Measurements from ENCODE around the gene EHD2. TPM values are rescaled to one million over a fixed set of nuclear protein-coding genes. Genes with fewer than 3 reads are reported as not detected.
"Not testable (repeated sequence)": the region's sequence is repeated elsewhere in the genome, so short reads cannot be mapped to it uniquely, and the experiment has no call there.

EHD2 gene, protein sequence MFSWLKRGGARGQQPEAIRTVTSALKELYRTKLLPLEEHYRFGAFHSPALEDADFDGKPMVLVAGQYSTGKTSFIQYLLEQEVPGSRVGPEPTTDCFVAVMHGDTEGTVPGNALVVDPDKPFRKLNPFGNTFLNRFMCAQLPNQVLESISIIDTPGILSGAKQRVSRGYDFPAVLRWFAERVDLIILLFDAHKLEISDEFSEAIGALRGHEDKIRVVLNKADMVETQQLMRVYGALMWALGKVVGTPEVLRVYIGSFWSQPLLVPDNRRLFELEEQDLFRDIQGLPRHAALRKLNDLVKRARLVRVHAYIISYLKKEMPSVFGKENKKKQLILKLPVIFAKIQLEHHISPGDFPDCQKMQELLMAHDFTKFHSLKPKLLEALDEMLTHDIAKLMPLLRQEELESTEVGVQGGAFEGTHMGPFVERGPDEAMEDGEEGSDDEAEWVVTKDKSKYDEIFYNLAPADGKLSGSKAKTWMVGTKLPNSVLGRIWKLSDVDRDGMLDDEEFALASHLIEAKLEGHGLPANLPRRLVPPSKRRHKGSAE
- 2.2 TPM for total RNA-seq

DNA sequence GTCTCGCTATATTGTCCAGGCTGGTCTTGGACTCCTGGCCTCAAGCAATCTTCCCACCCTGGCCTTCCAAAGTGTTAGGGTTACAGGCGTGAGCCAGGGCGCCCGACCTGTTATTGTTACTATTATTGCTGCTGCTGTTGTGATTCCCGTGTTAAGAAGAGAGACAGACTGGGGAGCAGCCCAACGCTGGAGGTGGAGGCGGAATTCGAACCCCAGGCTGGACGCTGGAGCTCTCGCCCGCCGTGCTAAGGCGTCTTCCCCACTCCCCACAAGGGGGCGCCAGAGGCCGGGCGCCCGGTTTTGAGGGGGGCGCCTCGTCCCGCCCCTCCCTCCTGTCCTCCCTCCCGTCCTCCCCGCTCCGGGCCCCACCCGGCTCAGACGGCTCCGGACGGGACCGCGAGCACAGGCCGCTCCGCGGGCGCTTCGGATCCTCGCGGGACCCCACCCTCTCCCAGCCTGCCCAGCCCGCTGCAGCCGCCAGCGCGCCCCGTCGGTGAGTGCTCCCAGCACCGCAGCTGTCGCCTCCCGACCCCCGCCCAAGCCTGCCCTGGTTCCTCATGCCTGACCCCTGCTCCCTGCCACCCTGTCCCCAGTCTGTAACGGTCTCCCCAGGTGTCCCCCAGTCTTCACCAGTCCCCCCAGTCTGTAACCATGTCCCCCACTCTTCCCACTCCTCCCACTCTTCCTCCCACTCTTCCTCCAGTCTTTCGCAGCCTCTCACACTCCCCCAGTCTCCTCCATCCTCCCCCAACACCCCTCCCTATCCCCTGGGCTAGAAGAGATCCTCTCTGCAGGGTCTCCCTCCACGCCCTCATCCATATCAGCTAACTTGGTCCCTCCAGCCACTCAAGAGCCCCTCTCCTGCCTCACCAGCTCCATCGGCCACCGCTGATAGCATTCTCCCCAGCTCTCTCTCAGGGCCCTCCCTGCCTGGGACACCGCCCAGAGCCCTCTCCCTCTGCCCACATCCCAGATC is at the start of gene EHD2:
EHD2 (plus strand) TSS at position 377 of the 976 bp plus-strand sequence. CDS start 3,191 bp downstream, outside the sequence.
- peak; percentile 6 for DNase-seq

DNA sequence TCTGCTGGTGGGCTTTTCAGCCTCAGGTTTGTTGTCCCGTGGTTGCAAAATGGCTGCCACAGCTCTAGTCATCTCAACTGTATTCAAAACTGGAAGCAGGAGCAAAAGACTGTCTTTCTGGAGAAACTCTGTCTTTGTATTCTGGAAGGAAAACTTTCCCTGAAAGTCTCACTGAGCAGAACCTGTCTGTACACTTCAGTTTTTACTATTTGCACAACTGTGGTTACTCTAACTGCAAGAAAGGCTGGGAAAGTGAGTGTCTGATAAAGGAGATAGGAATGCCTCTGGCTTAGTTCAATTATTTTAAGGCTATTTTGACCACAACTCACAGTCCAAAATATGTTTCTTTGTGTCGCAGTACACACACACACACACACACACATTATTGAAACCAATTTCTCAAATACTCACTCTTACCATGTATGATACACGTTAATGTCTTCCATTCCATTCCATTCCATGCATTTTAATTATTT is 49.7 kb upstream of the EHD2 start:
- no peak for DNase-seq

DNA sequence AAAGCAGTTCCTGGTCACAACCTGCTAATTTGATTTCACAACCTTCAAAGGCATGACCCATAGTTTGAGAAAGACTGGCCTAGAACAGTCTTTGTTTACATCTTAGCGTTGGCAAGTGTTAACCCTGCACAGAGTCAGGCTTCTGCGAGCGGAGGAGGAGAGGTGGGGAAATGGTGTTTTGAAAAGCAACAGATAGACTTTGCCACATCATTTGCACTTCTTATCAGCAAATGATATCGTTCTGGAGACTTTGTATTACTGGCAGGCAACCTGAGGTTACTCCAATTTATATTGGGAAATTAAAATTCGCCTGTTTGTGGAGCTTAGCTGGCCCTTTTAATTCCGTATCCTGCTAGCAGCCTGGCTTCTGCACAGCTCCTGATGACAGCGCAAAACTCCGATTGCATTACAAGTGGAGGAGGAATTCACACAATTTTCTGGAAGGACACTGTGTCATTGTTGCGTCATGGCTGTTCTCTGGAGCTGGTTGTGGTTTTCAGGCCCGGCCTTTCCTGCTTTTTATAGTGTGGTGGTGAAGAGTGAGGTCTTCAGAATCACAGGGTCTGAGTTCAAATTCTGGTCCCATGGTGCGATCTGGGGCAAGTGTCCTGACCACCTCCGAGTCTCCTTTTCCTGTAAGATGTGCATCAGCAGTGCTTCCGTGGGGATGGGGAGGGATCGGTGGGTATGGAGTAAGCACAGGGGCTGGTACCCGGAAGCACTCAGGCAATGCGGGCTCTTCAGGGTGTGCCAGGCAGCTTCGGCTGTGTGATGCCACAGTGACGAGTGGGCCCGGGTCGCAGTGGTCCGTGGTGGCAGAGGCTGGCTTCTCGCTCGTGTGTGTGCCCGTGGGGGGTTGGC is 49.1 kb upstream of the EHD2 start:
- DNase-seq: peak; percentile 60

DNA sequence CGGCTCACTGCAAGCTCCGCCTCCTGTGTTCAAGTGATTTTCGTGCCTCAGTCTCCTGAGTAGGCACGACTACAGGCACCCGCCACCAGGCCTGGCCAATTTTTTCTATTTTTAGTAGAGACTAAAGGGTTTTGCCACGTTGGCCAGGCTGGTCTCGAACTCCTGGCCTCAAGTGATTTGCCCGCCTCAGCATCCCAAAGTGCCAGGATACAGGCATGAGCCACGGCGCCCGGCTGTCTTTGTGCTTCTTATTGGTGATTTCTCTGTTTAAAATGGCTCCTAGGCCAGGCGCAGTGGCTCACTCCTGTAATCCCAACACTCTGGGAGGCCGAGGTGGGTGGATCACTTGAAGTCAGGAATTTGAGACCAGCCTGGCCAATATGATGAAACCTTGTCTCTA is 44.7 kb upstream of the EHD2 start:
- not testable (repeated sequence) for DNase-seq

DNA sequence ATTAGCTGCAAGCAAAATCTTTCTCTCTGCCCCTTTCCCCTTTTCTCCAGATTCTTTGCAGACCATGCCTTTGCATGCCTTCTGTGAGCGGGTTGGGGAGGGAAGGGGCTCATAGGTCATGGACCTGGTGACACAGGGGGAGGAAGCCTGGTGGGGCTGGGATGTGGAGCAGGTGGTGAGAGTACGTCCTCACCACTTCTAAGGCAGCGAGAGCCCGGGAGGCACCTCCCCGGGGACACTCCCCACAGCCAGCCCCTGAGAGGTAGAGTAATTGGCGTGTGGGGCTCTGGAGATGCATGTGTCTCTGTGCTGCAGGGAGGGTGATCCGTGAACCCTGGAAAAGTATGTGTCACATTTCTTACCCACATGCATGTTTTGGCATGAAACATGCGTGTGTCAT is 42.5 kb upstream of the EHD2 start:
- DNase-seq: no peak

DNA sequence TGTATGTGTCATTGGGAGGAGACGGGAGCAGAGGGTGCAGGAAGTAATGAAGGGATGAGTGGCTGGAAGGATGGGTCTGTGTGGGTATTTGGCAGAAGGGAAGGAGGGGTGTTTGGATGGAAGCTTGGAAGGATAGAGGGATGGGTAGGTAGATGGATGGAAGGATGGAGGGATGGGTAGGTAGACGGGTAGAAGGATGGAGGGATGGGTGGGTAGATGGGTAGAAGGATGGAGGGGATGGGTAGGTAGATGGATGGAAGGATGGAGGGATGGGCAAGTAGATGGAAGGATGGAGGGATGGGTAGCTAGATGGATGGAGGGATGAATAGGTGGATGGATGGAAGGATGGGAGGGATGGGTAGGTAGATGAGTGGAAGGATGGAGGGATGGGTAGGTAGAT is 41.7 kb upstream of the EHD2 start:
- DNase-seq: no peak

DNA sequence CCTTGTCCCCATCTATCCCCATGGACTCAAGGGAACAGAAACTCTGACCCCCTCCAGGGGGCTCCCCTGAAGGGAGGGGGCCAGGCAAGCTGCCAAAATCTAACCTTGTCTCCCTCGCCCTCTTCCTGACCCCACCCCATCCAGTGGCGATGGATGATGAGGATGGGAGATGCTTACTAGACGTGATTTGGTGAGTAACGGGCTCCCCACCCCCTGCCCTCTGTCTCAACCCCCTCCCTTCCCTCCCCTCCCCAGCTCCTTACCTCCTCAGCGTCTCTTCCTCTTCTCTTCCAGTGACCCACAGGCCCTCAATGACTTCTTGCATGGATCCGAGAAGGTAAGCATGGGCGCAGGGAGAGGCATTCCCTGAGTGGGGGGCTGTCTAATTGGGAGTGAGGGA is 39.8 kb upstream of the EHD2 start:
- no peak for DNase-seq

DNA sequence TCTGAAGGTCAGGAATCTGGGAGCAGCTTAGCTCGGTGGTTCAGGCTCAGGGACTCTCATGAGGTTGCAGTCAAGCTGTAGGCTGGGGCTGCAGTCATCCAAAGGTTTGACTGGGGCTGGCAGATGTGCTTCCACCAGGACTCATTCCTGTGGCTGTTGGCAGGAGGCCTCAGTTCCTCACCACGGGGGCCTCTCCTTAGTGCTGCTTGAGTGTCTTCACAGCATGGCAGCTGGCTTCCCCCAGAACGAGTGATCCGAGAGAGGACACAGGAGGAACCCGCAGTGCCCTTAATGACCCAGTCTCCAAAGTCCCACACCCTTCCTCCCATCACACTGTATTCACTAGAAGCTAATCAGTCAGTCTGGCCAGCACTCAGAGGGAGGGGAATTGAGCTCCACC is 38.7 kb upstream of the EHD2 start:
- DNase-seq: no peak

DNA sequence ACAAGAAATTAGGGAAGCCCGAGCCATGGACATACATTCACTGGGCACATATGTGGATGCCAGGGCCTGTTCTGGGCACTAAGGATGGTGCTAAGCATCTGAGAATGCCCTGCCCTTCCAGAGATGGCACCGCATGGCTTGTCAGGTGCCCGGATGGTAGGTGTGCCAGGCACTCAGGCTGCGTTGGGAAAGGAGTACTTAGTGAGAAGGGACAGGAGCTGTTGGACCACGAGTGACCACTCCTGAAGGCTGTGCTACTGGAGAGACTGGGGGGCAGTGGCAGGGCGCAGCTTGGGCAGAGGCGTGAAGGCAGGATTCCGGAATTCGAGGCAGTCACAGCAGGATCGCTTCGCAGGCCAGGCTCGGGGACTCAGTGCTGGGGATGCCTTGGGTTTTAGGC is 38.0 kb upstream of the EHD2 start:
- no peak for DNase-seq

DNA sequence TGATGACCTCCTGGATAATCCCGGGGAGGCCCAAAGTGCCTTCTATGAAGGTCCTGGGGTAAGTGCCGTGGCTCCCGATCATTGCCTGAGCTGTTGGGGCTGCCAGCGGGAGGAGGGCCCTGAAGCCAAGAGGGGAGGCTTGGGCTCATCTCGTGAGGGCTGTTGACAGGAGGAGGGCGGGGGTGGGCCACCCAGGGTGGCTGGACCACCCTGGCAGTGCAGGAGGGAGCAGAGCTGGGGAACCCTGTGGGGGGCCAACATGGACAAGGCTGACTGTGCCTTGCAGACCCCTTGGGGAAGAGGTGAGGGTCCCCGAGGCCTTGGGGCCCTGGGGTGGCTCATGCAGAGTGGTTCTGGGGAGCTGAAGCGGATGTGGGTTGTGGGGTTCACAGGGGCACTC is 37.4 kb upstream of the EHD2 start:
- no peak for DNase-seq

DNA sequence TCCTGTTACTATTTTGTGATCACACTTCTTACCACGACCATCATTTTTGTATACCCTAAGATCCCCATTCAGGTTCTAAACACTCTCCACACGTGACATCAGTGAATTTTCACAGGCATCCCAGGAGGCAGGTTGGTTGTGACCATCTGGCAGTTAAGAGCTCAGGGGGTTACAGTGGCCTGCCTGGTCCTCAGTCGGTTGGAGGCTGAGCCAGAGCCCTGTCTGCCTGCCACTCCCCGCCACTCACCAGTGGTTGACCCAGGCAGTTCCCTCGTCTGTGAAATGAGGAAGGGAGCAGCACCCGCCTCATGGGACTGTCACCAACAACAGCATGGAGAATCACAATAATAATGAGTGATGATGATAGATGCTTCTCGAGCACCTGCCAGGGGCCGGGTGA is 36.4 kb upstream of the EHD2 start:
- no peak for DNase-seq

DNA sequence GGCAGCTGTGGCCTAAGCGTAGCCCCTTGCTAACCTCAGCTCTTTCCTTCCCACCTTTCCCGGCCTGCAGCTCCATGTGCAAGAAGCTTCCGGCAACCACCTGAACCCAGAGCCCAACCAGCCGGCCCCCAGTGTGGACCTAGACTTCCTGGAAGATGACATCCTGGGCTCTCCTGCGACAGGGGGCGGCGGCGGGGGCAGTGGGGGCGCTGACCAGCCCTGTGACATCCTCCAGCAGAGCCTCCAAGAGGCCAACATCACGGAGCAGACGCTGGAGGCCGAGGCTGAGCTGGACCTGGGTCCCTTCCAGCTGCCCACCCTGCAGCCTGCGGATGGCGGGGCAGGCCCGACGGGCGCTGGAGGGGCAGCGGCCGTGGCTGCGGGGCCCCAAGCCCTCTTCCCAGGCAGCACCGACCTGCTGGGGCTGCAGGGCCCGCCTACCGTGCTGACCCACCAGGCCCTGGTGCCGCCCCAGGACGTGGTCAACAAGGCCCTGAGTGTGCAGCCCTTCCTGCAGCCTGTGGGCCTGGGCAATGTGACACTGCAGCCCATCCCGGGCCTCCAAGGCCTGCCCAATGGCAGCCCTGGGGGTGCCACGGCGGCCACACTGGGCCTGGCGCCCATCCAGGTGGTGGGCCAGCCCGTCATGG is 33.8 kb upstream of the EHD2 start:
- no peak for DNase-seq

DNA sequence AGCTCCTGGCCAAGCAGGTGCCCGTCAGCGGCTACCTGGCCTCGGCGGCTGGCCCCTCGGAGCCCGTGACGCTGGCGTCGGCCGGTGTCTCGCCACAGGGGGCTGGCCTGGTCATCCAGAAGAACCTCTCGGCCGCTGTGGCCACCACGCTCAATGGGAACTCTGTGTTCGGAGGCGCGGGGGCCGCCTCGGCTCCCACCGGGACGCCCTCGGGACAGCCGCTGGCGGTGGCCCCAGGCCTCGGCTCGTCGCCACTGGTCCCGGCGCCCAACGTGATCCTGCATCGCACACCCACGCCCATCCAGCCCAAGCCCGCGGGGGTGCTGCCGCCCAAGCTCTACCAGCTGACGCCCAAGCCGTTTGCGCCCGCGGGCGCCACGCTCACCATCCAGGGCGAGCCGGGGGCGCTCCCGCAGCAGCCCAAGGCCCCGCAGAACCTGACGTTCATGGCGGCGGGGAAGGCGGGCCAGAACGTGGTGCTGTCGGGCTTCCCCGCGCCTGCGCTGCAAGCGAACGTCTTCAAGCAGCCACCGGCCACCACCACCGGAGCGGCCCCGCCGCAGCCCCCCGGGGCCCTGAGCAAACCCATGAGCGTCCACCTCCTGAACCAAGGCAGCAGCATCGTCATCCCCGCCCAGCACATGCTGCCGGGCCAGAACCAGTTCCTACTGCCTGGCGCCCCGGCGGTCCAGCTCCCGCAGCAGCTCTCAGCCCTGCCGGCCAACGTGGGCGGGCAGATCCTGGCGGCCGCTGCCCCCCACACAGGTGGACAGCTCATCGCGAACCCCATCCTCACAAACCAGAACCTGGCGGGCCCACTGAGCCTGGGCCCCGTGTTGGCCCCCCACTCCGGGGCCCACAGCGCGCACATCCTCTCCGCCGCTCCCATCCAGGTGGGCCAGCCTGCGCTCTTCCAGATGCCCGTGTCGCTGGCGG is 33.0 kb upstream of the EHD2 start:
- no peak for DNase-seq

DNA sequence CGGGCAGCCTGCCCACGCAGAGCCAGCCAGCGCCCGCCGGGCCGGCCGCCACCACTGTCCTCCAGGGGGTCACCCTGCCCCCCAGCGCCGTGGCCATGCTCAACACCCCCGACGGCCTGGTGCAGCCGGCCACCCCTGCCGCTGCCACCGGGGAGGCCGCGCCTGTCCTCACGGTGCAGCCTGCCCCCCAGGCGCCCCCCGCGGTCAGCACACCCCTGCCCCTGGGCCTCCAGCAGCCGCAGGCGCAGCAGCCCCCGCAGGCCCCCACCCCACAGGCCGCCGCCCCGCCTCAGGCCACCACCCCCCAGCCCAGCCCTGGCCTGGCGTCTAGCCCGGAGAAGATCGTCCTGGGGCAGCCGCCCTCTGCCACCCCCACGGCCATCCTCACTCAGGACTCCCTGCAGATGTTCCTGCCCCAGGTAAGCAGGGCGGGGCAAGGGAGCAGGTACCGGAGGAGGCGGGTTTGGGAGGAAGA is 32.3 kb upstream of the EHD2 start:
- DNase-seq: no peak

DNA sequence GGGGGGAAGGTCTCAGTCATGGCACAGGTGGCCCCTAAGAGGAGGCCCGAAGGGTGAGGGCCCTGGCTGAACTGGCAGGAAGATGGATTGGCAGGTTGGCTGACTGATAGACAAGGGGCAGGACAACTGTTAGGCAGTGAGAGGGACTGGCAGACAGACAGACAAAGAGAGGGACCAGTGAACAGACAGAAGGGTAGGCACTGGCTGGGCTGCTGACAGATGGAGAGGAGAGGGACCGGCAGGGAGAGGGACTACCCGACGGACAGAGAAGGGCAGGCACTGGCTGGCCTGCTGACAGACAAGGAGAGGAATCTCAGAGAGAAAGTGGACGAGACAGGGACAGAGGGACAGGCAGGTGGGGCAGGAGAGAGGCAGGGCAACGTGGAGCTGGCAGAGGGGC is 31.8 kb upstream of the EHD2 start:
- DNase-seq: no peak

DNA sequence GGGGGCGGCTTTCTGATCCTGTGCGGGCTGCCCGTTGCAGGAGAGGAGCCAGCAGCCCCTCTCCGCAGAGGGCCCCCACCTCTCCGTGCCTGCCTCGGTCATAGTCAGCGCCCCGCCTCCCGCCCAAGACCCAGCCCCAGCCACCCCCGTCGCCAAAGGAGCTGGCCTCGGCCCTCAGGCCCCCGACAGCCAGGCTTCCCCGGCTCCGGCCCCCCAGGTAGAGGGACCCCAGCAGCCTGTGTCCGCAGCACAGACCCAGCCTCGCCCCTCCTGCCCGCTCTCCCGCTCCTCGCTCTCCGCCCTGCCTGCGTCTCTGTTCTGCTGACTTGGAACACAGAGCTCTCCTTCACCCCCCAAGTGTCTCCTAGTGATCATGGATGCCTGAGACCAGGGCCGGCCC is 31.3 kb upstream of the EHD2 start:
- DNase-seq: no peak

DNA sequence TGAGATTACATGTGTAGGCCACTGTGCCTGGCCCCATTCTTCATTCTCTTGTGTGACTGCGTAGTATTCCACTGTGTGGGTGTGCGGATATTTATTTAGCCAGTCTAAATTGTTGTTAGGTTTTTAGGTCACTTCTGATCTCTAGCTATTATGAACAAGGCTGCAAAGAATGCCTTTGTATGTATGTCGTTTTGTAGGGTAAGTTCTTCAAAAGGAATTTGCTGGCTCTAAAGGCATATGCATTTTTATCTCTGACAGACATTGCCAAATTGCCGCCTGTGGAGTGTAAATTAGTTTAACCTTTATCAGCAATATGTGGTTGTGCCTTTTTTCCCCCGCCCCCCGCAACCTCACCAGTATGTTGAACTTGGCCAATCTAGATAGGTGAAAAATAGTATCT is 30.3 kb upstream of the EHD2 start:
- no peak for DNase-seq

DNA sequence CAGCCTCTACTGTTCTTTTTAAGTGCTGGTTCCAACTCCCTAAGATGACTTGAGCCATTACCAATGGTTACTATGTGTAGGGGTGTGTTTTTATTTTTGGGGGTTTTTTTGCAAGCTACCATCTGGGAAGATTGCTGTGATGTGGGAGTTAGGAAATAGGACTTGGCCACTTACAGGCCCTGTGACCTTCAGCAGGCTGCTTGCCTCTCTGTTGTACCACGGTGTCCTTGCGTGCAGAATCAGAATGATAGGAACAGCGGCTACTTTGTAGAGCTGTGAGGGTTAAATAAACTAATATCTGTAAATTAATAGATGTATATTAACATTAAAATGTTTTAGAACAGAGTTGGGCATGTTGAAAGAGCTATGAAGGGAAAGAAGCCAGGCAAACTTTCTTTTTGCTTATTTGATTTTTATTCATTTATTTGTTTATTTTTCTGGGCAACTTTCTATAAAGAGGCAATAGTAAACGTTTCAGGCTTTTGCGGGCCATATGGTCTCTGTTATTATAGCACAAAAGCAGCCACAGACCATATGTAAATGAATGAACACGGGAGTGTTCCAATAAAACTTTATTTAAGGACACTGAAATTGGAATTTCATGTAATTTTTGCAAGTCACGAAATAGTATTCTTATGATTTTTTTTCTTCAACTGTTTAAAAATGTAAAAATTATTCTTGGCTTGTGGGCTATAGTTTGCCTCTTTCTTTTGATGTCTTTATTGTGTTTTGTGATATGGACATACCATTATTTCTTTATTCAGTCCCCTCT is 26.4 kb upstream of the EHD2 start:
- no peak for DNase-seq

DNA sequence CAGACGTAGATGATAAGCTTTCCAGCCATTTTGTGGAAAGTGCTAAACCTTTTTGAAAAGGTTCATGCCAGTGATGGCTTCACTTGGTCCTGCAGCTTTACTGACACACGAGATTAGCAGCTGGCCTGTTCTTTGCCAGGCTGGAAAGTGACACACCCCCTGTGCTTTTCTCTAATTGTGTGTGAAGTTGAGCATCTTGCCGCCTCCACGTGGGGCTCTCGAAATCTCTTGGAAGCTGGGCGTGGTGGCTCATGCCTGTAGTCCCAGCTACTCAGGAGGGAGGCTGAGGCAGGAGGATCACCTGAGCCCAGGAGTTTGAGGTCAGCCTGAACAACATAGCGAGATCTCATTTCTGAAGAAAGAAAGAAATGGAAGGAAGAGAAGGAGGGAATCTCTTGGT is 25.3 kb upstream of the EHD2 start:
- no peak for DNase-seq

Measured in occipital lobe (tissue), 2 donors.